Aorta (tissue), 5 donors: ENCODE data around the gene GDPD4. TPM values are rescaled to one million over a fixed set of nuclear protein-coding genes. Genes with fewer than 3 reads are reported as not detected.

Experiments
- ATAC-seq: fragments of 200-7000 bp; cut with Tn5 transposase; one replicate; pipeline ENCODE4 v1.9.1; 2022; ENCODE audit warnings: moderate library complexity; ENCODE audit not compliant: low FRiP score
- DNase-seq, 2 donors: peaks; one replicate each; pipeline ENCODE4 v3.0.0-alpha.2; 2020
- H3K27ac ChIP-seq, 2 donors: one replicate each; pipeline ENCODE4 v1.5.1; 2013; ENCODE audit warnings: low read length in 2 of 2, mild to moderate bottlenecking in 2 of 2, moderate library complexity in 2 of 2, control low read depth in 1 of 2, inconsistent platforms in 1 of 2, low read depth in 1 of 2
- H3K27me3 ChIP-seq, 2 donors: one replicate each; pipeline ENCODE4 v1.6.1; 2013; ENCODE audit warnings: control low read depth in 1 of 2, low read length in 1 of 2, mild to moderate bottlenecking in 1 of 2, moderate library complexity in 1 of 2; ENCODE audit not compliant: insufficient read depth in 2 of 2, control insufficient read depth in 1 of 2
- H3K36me3 ChIP-seq, 2 donors: one replicate each; pipeline ENCODE4 v1.6.1; 2013; ENCODE audit warnings: control low read depth in 1 of 2, low read length in 1 of 2, mild to moderate bottlenecking in 1 of 2; ENCODE audit not compliant: insufficient read depth in 2 of 2, control insufficient read depth in 1 of 2
- H3K4me1 ChIP-seq, 2 donors: one replicate each; pipeline ENCODE4 v1.6.1; 2013; ENCODE audit warnings: low read length in 2 of 2, control low read depth in 1 of 2, mild to moderate bottlenecking in 1 of 2, moderate library complexity in 1 of 2; ENCODE audit not compliant: insufficient read depth in 2 of 2, control insufficient read depth in 1 of 2
- H3K4me3 ChIP-seq, 2 donors: one replicate each; pipeline ENCODE4 v1.5.1; 2013; ENCODE audit warnings: low read length in 2 of 2, control low read depth in 1 of 2, mild to moderate bottlenecking in 1 of 2
- H3K9me3 ChIP-seq: one replicate; pipeline ENCODE4 v1.6.1; 2013; ENCODE audit warnings: mild to moderate bottlenecking, low read length; ENCODE audit not compliant: control insufficient read depth
- WGBS, 2 donors: extraction: QIAGEN DNeasy Blood & Tissue Kit; methylation state at CpG; one replicate each; pipeline ENCODE4 v1.1.7; 2013; 5-methylcytosine and 5-hydroxymethylcytosine counted together
- intact Hi-C, 2 donors: fragments of 100-400 bp; cut with DNase I; formaldehyde crosslinking; loops; one replicate each; pipeline versions ENCODE4 v1.14.2 to v1.15.0; 2022
- polyA plus RNA-seq, 2 donors: library from polyadenylated mRNA; stranded (reverse); fragments of 200-250 nt; gene quantifications; one replicate each; pipeline ENCODE4 v1.2.3, GENCODE V29; 2013
- total RNA-seq, 2 donors: library from RNA; stranded (reverse); fragmentation: NEBNext Ultra II Directional; extraction: Animal tissue kit (Norgen Biotek cat#: 25700); gene quantifications; one replicate each; pipeline ENCODE4 v1.2.1, GENCODE V29; 2021
- donor health status: healthy with polysubstance abuse.
- donor health status: Bipolar disorder and iron deficiency.
- donor health status: DM: no; HTN: no; CAD: no.
- donor health status: DM: no; HTN: no; CAD: no.
- donor health status: DM: yes; HTN: yes; CAD: no.

Gene GDPD4
- total and polyA plus RNA-seq, 4 donors, result not detected

- no peaks in the 10 kb centered on the region for H3K36me3 ChIP-seq
- DNase-seq (no peak), ATAC-seq (no peak)
- WGBS, 2 donors, result 67 to 70% methylated on average over 1 of the region's 1 CpG
- peaks cover 2% of the 10 kb centered on the region for H3K9me3 ChIP-seq
- no peaks in the 10 kb centered on the region for H3K27me3 ChIP-seq
- H3K4me1 ChIP-seq, result no peaks in the 10 kb centered on the region
- no peak overlapping the region for H3K4me3 ChIP-seq
- no peak overlapping the region for H3K27ac ChIP-seq
- intact Hi-C loops, result no loop called here
Observed at GRCh38 chr11:77266766-77267165, 34.7 kb downstream of the GDPD4 start.

- ATAC-seq, result no peak
Observed at GRCh38 chr11:77262803-77263202, 38.7 kb downstream of the GDPD4 start.

GRCh38 chr11:77259641-77260040 lies 41.8 kb downstream of the GDPD4 start:
- Histone ChIP-seq H3K36me3 (no peaks in the 10 kb centered on the region), H3K9me3 (peaks cover 2% of the 10 kb centered on the region), H3K27ac (no peak overlapping the region), H3K4me1 (no peaks in the 10 kb centered on the region), H3K27me3 (no peaks in the 10 kb centered on the region), H3K4me3 (no peak overlapping the region)
- intact Hi-C loops, result no loop called here
- WGBS, 2 donors, result 27 to 37% methylated on average over 2 of the region's 2 CpGs
- DNase-seq (no peak), ATAC-seq (no peak)

More at GRCh38 chr11:77262803-77263202, 38.7 kb downstream of the GDPD4 start:
- no peak for DNase-seq
- Histone ChIP-seq H3K4me1 (no peaks in the 10 kb centered on the region), H3K36me3 (no peaks in the 10 kb centered on the region), H3K27ac (no peak overlapping the region), H3K4me3 (no peak overlapping the region), H3K27me3 (no peaks in the 10 kb centered on the region), H3K9me3 (peaks cover 2% of the 10 kb centered on the region)
- intact Hi-C loops, result no loop called here

- H3K4me3 ChIP-seq, result no peak overlapping the region
- intact Hi-C loops, result no loop called here
- no peaks in the 10 kb centered on the region for H3K36me3 ChIP-seq
Observed at GRCh38 chr11:77253690-77254089, 47.8 kb downstream of the GDPD4 start.

GRCh38 chr11:77252555-77253270 lies 48.8 kb downstream of the GDPD4 start:
- DNase-seq, result no peak
- Histone ChIP-seq H3K4me3 (no peak overlapping the region), H3K9me3 (no peaks in the 10 kb centered on the region), H3K27me3 (peaks cover 0 to 2% of the 10 kb centered on the region in 2 donors), H3K36me3 (no peaks in the 10 kb centered on the region), H3K27ac (no peak overlapping the region), H3K4me1 (no peaks in the 10 kb centered on the region)
- 83 to 86% methylated on average over 3 of the region's 3 CpGs for WGBS, 2 donors
- intact Hi-C loops, result no loop called here
- ATAC-seq, result no peak

More at GRCh38 chr11:77253690-77254089, 47.8 kb downstream of the GDPD4 start:
- no peaks in the 10 kb centered on the region for H3K9me3 ChIP-seq
- no peak for DNase-seq
- WGBS, 2 donors, result 71 to 76% methylated on average over 1 of the region's 1 CpG
- no peak overlapping the region for H3K27ac ChIP-seq
- H3K4me1 ChIP-seq, result no peaks in the 10 kb centered on the region
- H3K27me3 ChIP-seq, result peaks cover 0 to 2% of the 10 kb centered on the region in 2 donors
- no peak for ATAC-seq

- ATAC-seq, result no peak
- DNase-seq, result no peak
- Histone ChIP-seq H3K4me1 (no peaks in the 10 kb centered on the region), H3K4me3 (no peak overlapping the region), H3K9me3 (no peaks in the 10 kb centered on the region), H3K27me3 (peaks cover 0 to 2% of the 10 kb centered on the region in 2 donors), H3K36me3 (no peaks in the 10 kb centered on the region), H3K27ac (no peak overlapping the region)
- intact Hi-C loops, result no loop called here
- WGBS, 2 donors, result 75 to 79% methylated on average over 1 of the region's 1 CpG
Observed at GRCh38 chr11:77250881-77251640, 50.4 kb downstream of the GDPD4 start.

GRCh38 chr11:77249427-77249826 lies 52.1 kb downstream of the GDPD4 start:
- ATAC-seq, result no peak
- 75% methylated on average over 3 of the region's 3 CpGs for WGBS, 2 donors
- no peak for DNase-seq
- Histone ChIP-seq H3K4me3 (no peak overlapping the region), H3K9me3 (no peaks in the 10 kb centered on the region), H3K4me1 (no peaks in the 10 kb centered on the region), H3K27ac (no peak overlapping the region), H3K36me3 (no peaks in the 10 kb centered on the region), H3K27me3 (peaks cover 0 to 2% of the 10 kb centered on the region in 2 donors)
- intact Hi-C loops, result no loop called here

GRCh38 chr11:77244277-77245027 lies 57.0 kb downstream of the GDPD4 start:
- intact Hi-C loops, result no loop called here
- WGBS, 2 donors, result 85 to 90% methylated on average over 7 of the region's 7 CpGs
- no peak overlapping the region for H3K27ac ChIP-seq
- H3K4me3 ChIP-seq, result no peak overlapping the region
- no peaks in the 10 kb centered on the region for H3K9me3 ChIP-seq
- peak; percentile 44 for ATAC-seq
- no peaks in the 10 kb centered on the region for H3K36me3 ChIP-seq
- H3K4me1 ChIP-seq, result no peaks in the 10 kb centered on the region
- DNase-seq, result no peak
- H3K27me3 ChIP-seq, result no peaks in the 10 kb centered on the region
